Body of pancreas (tissue), 4 donors: ENCODE measurements around the gene PRLHR.

Experiments used
- CTCF ChIP-seq, 7 experiments: fragments of 450-650 bp in 4 of 7; fragments of 200-600 bp in 3 of 7; sonication (generic) in 3 of 7; IDR thresholded peaks; one replicate each; pipeline ENCODE4 v1.5.1; 2016 to 2019; ENCODE audit warnings: antibody characterized with exemption in 7 of 7
- POLR2A ChIP-seq, 3 donors: fragments of 450-650 bp; IDR thresholded peaks; one replicate each; pipeline ENCODE4 v1.6.1; 2016; ENCODE audit warnings: antibody characterized with exemption in 3 of 3, mild to moderate bottlenecking in 2 of 3

DNA sequence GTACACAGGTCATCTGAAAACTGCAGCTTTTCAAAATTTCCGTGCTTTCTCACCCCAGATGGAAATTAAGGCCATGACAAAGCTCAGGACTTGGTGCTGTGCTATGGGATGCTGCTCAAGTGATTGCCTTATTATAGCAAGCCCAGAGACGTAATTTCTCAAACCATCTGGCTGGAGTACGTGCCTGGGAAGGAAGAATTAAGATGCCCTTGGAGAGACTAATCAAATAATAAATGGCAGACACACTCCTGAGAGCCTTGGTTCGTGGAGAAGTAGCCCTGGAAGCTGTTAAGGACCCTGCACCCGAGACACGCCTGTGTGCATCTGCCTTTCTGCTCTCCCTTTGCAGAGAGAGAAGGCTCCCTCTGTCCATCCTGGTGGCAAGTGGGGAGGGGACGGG lies 38.3 kb upstream of the PRLHR start:
- no peak for TF ChIP-seq POLR2A (IDR thresholded peaks at IDR 0.05)
- no peak for TF ChIP-seq CTCF (IDR thresholded peaks at IDR 0.05)
